HEK293T (cell line): Measurements from ENCODE around the gene GPR37L1.

Experiments used
- BHLHE40 ChIP-seq: fragments of 450-650 bp; IDR thresholded peaks from 2 replicates; pipeline ENCODE4 v1.6.1; 2016; ENCODE audit warnings: mild to moderate bottlenecking, moderate library complexity, borderline replicate concordance
- FOXM1 ChIP-seq: fragments of 450-650 bp; IDR thresholded peaks from 2 replicates; pipeline ENCODE4 v1.6.1; 2017; ENCODE audit warnings: mild to moderate bottlenecking, borderline replicate concordance
- NFRKB ChIP-seq: fragments of 450-650 bp; IDR thresholded peaks from 2 replicates; pipeline ENCODE4 v1.6.1; 2016; ENCODE audit warnings: mild to moderate bottlenecking, moderate library complexity

- TF ChIP-seq BHLHE40 (no peak), NFRKB (no peak), FOXM1 (no peak)
These were observed 1.7 kb upstream of the GPR37L1 start for GRCh38 chr1:202121006-202121405.
